NCI-H2227 treated with DMSO at 0.1 percent for 48 hours (cell line): ENCODE data around the gene SLCO4C1.
A peak's percentile ranks its signal among the peaks of the same experiment; 100 is the strongest.
"Not testable (repeated sequence)": the region's sequence is repeated elsewhere in the genome, so short reads cannot be mapped to it uniquely, and the experiment has no call there.

Experiments
- DNase-seq: peaks from one replicate; lab custom pipeline; 2025; lab: John Stamatoyannopoulos, UW

The SLCO4C1 gene, protein sequence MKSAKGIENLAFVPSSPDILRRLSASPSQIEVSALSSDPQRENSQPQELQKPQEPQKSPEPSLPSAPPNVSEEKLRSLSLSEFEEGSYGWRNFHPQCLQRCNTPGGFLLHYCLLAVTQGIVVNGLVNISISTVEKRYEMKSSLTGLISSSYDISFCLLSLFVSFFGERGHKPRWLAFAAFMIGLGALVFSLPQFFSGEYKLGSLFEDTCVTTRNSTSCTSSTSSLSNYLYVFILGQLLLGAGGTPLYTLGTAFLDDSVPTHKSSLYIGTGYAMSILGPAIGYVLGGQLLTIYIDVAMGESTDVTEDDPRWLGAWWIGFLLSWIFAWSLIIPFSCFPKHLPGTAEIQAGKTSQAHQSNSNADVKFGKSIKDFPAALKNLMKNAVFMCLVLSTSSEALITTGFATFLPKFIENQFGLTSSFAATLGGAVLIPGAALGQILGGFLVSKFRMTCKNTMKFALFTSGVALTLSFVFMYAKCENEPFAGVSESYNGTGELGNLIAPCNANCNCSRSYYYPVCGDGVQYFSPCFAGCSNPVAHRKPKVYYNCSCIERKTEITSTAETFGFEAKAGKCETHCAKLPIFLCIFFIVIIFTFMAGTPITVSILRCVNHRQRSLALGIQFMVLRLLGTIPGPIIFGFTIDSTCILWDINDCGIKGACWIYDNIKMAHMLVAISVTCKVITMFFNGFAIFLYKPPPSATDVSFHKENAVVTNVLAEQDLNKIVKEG

DNA sequence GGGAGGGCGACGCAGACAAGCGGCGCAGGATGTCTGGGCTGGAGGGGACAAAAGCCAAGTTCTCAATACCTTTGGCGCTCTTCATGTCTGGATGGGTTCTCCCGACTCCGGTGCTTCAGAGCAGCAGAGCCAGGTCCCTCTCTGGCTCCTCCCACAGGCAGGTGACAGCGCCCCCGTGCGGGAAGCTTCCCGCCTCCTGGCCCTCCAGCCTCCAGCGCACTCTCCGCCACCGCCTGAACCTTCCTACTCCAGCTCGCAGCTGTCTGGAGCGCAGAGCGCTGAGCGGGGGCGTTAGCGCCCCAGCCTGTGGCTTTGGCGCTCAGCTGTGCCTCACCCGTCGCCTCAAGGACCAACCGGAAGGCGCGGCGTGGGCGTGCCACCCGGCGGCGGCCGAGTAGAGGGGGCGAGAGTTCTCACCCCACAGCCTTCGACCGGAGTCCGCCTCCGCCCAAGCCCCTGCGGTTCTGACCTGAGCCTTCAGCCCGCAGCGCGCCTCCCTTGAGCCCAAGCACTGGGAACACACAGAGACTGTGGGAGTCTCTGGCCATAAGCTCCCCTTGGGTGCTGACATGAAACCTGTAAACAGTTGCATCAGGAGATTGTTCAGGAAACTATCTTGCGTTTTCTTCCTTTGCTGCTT, at the start of gene SLCO4C1:
Gene SLCO4C1 (minus strand): TSS at position 107 of the 640 bp plus-strand sequence. CDS start 22 bp downstream, at position 85.
- DNase-seq, result peak; percentile 55

DNA sequence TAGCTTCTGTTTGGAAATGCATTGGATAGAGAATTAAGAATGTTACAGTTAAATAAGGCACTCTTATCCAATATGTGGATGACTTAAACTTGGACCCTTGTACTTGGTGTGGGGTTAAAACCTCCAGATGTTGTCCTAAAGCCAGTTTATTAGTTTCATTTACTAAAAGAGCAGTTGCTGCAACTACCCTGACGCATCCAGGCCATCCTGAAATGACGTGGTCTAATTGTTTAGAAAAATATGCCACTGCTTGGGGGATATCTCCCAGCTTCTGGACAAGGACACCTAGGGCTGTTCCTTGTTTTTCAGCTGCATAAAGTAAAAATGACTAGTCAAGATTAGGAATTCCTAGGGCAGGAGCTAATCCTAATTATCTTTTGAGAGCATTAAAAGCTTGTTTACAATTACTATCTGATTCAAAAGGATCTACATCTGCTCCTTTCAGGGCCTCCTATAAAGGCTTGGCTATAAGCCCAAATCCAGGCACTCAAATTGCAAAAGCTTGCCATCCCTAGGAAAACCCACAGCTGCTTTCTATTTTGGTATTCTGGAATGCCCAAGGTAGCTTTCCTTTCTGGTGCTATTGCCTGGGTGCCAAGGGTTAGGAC, 45.7 kb upstream of the SLCO4C1 start:
- no peak for DNase-seq

DNA sequence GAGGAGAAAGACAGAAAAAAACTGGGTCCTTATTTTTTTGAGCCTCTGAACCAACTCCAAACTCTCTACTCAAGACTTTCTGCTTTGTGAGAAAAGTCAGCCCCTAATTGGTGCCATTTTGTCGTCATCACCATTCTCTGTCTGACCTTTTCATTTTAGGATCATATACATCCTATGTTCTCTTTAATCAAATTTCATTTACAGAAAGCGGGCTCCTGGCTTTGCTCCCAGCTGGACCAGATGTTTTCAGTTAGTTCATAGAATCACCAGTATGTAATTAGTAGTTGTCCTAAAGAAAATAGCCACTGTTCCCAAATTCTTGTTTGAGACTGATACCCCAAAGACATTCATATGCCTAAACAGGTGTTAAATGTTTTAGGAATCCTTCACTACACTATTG, 28.6 kb upstream of the SLCO4C1 start:
- no peak for DNase-seq

DNA sequence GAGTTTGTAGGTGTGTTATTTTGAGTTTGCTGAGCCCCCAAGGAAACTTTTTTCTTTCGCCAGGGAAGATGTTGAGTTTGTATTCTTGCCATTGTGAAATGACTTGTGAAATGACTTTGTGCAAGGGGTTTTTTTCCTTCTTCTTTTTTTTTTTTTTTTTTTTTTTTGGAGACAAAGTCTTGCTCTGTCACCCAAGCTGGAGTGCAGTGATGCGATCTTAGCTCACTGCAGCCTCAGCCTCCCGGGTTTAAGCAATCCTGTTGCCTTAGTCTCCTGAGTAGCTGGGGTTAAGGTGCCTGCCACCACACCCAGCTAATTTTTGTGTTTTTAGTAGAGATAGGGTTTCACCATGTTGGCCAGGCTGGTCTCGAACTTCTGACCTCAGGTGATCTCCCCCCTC, 22.7 kb upstream of the SLCO4C1 start:
- DNase-seq, result not testable (repeated sequence)

DNA sequence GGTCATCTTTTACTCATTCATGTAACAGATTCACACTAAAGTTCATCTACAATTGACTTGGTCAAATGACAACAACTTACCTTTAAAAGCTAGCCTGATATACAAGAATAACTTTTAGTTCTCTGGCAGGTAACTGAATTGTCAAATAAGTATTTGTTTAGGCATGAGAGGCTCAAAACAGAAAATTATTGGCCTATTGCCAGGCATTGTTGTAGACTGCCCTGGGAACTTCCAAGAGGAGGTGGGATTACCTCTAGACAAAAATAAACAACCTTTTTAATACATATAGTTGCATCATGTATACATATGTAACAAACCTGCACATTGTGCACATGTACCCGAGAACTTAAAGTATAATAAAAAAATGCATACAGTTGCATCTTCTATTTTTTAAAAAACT, 18.2 kb upstream of the SLCO4C1 start:
- no peak for DNase-seq

DNA sequence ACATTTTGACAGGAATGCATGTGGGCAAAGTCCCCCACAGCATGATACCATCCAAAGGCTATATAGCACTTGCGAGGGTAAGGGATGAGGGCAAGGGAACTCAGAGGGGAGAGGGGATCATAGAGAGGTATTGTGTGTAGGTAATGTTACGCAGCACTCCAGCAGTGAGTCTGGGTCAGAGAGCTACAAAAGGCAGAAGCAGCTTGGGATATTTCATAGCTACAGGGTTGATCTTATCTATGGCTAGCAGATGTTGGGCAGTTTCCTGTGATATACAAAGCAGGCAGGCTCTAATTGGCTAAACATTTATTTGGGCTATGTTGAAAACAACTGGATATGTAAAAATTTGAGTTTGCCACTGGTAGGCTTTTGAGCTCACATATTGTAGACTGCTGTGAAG, 17.8 kb upstream of the SLCO4C1 start:
- no peak for DNase-seq

DNA sequence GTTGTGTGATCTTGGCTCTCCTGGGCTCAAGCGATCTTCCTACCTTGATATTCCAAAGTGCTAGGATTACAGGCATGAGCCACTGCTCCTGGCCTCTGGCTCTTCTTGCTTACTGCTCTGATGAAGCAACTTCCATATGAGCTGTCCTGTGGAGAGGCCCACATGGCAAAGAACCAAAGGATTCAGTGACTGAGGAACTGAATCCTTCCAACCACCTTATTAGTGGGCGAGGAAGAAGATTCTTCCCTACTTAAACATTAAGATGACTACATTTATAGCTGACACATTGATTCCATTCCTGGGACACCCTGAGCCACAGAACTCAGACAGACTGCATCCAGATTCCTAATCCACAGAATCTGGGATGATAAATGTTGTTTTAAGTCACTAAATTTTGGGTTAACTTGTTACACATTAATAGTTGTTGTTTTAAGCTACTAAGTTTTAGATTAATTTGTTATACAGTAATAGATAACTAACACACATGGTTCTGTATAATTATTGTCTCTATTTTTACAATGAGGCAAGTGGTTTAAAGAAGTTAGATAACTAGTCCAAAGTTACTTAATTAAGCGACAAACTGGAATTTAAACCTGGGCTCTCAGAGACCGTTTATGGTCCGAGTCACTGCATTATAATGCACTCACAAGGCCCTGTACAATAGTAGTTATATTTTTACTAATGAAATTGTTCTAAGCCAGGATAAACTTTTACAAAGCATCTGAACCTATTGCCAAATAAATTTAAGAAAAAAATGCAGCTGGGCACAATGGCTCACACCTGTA, 16.7 kb upstream of the SLCO4C1 start:
- no peak for DNase-seq

DNA sequence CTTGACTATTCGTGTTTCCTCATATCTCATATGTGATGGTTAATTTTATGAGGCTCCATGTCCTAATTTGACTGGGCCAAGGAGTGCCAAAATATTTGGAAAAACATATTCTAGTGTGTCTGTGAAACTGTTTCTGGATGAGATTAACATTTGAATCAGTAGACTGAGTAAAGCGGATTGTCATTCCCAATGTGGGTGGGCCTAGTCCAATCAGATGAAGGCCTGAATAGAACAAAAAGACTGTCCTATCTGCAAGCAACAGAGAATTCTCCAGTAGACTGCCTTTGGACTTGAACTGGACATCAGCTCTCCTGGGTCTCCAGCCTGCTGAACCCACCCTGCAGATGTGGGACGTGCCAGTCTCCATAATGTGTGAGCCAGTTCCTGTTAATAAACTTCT, 13.5 kb upstream of the SLCO4C1 start:
- DNase-seq, result no peak

DNA sequence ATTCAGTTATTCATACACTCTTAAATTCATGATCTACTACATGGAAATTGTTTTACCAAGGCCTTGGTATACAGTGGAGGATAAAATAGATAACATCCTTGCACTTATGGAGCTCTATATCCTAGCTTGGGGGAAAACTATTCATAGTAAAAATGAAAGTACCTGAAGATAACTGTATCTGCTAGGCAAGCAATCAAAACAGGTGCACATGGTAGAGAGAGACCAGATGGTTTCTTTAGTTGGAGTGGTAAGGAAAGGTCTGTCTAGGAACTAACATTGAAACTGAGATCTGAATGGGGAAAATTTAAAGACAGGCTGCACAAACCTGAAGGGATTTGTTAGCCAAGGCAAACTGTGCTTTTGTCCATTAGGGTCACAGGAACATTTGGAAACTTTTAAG, 11.1 kb upstream of the SLCO4C1 start:
- DNase-seq, result no peak

DNA sequence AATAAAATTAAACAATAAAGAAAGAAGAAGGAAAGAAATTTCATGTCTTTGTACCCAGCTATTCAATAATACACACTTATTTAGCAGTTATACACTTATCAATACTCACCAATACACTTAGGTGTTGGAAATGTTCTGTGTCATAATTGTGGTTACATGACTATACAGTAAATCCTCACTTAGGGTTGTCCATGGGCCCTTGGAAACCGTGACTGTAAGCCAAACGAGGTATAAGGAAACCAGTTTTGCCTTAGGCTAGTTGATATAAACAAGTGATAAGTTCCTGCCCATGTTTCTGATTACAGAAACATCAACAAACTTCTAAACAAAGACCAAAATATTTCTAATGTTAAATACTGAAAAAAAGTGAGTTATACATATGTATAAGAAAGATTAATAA, 10.0 kb upstream of the SLCO4C1 start:
- DNase-seq, result no peak

DNA sequence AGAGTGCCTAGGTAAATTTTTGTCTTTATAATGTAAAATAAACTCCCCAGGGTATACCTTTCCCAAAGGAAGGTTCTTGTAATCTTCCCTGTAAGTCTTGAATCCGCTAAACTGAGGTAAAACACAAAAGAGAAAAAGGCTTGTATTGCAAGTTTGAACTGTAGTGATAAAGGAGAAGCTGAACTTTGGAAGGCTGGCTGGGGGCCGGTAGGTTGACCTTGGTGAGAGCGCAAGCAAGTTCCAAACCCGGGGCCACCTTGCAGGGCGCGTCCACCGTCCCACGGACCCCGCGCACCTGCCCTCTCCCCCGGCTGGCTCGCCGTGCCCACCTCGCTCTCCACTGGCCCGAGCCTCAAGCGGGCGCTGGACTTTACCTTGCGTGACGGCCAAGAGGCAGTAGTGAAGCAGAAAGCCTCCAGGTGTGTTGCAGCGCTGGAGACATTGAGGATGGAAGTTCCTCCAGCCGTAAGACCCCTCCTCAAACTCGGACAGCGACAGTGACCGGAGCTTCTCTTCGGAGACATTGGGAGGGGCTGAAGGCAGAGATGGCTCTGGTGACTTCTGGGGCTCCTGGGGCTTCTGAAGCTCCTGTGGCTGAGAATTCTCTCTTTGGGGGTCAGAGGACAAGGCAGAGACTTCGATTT, 428 bp downstream of the SLCO4C1 start:
- DNase-seq, result no peak

DNA sequence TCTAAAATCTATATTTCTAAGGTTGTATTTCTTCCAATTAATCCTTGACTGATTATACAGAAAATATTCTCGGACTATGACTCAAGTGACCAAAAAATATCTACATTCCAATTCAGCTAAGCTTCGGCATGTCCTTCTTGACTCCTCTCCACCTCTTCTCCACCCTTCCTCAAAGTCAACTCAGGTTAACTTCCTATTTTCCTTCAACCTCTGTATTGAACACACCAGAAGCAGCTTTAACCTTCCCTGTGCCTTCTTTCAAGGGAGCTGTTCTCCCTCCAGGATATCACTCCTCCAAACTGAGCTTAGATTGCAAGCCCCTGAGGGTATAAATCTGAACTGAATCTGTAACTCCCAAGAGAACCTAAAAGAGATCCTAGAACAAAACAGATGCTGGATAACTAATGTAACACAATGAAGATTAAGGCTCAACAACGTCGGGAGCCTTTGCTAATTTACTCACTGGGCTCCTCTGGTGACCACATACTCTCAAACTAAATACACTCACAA, 1.1 kb downstream of the SLCO4C1 start:
- no peak for DNase-seq

DNA sequence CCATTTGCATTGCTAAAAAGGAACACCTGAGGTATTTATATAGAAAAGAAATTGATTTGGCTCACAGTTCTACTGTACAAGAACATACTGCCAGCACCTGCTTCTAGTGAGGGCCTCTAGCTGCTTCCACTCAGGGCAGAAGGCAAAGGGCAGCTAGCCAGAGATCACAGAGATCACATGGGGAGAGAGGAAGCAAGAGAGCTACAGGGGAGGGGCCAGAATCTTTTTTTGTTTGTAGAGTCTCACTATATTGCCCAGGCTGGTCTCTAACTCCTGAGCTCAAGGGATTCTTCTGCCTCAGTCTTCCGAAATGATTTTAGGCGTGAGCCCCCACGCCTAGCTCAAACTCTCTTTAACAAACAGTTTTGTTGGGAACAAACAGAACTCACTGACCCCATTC, 6.1 kb downstream of the SLCO4C1 start:
- no peak for DNase-seq

DNA sequence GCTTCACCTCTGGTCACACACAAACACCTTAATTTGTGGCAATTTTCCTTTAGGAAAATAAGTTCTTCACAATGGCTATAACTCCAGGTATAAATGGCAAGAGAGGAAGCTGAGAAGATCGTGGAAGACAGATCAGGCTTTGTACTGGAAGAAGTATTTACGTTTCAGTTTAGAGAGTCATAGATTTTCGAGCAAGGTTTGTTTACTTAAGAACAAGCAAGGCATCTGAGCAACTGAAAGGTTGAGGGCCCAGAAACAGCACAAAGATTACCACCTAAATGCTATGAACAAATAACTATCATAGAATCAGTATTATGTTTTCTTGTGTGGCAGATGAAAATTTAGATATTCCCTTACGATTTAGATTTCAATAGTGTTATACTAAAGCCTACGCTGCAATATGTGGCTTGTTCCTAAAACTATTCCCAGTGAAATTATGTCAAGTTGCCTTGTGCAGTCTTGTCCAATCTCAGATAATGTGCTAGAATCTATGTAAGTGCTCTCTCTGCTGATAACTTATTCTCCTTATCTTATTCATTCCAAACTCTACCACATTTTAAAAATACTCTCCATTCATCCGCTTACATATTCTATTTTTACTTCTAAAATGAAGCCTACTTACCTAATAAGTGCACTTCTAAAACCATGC, 6.7 kb downstream of the SLCO4C1 start:
- no peak for DNase-seq

DNA sequence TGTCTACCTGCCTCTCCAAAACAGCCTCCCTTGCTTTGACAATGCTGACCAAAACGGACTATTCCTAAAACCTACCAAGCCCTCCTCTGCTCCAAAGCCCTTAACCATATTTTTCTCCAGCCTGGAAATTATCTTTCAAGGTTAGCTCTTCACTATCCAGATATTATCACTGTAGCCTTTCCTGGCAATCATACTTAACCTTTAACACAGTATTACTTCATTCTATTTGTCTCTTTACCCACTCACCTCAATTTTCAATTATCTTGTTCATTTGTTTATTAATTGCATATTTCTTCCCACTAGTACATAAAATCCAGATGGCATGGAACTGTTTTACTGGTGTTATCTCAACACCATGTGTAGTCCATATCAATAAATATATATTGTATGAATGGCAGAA, 7.5 kb downstream of the SLCO4C1 start:
- no peak for DNase-seq

DNA sequence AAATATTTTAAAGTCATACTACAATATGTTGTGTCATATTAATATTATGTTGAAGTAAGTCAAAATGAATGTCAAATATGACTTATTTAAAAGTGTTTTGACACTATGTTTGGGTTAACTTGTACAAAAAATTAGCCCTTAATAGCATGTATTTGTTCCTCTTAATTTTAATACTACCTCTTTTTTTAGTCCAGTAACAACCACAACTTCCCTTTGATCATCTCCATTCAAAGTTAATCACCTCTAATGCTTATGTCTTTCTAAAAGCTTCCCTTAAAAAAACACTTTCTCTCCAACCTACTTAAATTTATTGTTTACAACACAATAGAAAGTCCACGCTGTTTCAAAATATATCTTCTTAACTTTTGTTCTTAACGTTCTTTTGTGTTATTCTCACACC, 9.6 kb downstream of the SLCO4C1 start:
- DNase-seq, result no peak

DNA sequence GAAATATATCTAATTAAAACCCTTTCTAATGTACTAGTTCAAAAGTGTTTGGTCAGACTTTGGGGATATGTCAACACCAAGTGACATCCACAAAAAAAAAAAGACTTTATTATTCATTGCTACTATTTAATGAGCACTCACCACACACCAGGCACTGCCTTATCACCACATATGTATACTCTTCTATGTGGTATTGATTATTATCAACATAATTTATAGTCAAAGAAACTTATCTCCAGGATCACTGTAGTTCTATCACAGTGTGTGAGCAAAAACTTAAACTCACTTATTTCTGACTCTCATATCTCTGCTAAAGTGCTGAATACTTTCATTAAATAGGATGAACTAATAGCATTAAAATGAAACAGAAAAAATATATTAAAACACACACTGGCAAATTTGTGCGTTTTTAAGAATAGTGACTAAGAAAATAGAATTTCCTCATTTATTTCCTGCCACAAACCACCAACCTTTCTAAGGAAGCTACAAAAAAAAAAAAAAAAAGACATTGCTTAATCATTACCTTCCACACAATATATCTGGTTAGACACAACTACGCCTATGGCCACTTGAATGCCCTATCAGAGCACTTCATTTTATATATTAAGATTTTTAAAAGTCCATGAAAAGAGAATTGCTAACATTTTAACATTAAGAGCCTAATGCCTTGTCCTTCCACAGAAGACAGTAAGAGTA, 12.8 kb downstream of the SLCO4C1 start:
- no peak for DNase-seq

DNA sequence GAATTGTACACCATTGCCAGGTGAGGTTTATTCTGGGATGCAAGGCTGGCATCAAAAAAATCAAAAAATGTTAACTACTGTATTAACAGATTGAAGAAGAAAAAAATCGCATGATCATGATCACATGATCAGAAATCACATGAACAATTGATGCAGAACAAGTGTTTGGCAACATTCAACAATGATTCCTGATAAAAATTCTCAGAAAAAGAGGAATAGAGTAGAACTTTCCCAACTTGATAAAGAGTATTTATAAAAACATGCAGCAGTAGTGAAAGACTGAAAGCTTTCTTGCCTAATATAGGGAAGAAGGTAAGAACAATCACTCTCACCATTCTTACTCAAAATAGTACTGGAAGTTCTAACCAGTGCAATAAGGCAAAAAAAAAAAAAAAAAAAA, 16.4 kb downstream of the SLCO4C1 start:
- DNase-seq, result no peak

DNA sequence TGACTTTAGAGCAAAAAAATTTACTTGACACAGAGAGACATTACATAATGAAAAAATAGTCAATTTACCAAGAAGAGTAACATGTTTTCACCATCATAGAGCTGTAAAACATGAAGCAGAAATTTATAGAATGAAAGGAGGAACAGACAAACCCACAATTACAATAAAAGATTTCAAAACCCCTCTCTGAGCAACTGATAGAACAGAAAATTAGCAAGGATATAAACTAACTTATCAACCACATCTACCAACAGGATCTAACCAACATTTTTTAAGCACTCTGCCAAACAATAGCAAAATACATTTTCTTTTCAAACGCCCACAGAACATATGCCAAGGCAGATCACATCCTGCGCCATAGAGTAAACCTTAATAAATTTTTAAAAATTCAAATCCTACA, 17.9 kb downstream of the SLCO4C1 start:
- no peak for DNase-seq

DNA sequence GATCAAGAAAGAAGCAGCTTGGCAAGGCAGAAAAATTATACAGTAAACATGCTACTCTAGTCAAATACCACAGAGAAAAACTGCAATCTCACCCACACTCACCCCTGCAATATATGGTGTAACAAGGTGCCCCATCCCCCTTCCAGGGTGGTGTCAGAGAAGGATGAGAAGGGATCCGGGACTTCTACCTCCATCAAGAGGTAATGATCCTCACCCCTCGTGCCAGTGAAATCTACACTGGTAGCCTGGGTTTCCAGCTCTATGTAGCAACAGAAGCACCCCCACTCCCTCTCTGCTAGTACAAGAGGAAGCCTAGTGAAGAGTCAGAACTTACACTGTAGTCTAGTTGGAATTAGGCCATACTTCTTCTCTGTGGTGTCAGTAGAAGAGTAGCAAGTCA, 18.9 kb downstream of the SLCO4C1 start:
- DNase-seq, result no peak
